GM12878 (cell line): ENCODE measurements around the gene PCDHGC3. TPM values are rescaled to one million over a fixed set of nuclear protein-coding genes. Genes with fewer than 3 reads are reported as not detected.

Experiments
- ATAC-seq: fragments of 200-7000 bp; cut with Tn5 transposase; 3 replicates; pipeline ENCODE4 v1.9.1; 2020; ENCODE audit warnings: mild to moderate bottlenecking, moderate library complexity
- BruUV-seq: library from RNA; stranded (reverse); fragments of 400-500 nt; replicated peaks from 2 replicates; lab custom pipeline; 2021; lab: Mats Ljungman, UMichigan
- CTCF ChIA-PET: fragments of 300-600 bp; sonication (Branson Sonifier 250); formaldehyde crosslinking; extraction: SDS; loops from one replicate; lab custom pipeline; 2021; ENCODE audit warnings: inconsistent platforms; lab: Yijun Ruan, JAX
- POLR2A ChIA-PET: fragments of 350-600 bp; formaldehyde crosslinking; extraction: SDS; loops from one replicate; lab custom pipeline; 2021; ENCODE audit warnings: inconsistent platforms; lab: Charles Lee
- RAD21 ChIA-PET: fragments of 300-600 bp; sonication (Branson Sonifier 250); formaldehyde crosslinking; loops from one replicate; lab custom pipeline; 2023; ENCODE audit warnings: antibody characterized with exemption; ENCODE audit not compliant: unreplicated experiment; lab: Charles Lee
- SMC1A ChIA-PET: fragments of 300-600 bp; sonication (Branson Sonifier 250); formaldehyde crosslinking; loops from one replicate; lab custom pipeline; 2023; ENCODE audit not compliant: unreplicated experiment, uncharacterized antibody; lab: Charles Lee
- DNase-seq: peaks from one replicate; pipeline ENCODE4 v3.0.0-alpha.2; 2011; ENCODE audit warnings: low read depth, low spot score
- FAIRE-seq: peaks from 3 replicates; lab custom pipeline; 2011; peaks lifted over from hg19 to GRCh38; lab: Jason Lieb, UNC
- H2AFZ ChIP-seq: 2 replicates; pipeline ENCODE4 v1.6.0; 2011; ENCODE audit warnings: low read depth, low read length, control low read depth; ENCODE audit not compliant: control insufficient read depth
- H3K27ac ChIP-seq: 2 replicates; pipeline ENCODE4 v1.5.1; 2011; ENCODE audit warnings: control low read depth; ENCODE audit not compliant: control insufficient read depth, insufficient read depth
- H3K27me3 ChIP-seq, 2 experiments: replicated peaks in 1 of 2; 2 replicates each; pipeline versions ENCODE4 v1.6.0 to v1.6.1; 2011; ENCODE audit warnings: low read length in 1 of 2; ENCODE audit not compliant: control insufficient read depth in 2 of 2, insufficient read depth in 2 of 2
- H3K36me3 ChIP-seq, 2 experiments: 2 replicates each; pipeline ENCODE4 v1.5.1; 2011; ENCODE audit warnings: low read length in 1 of 2; ENCODE audit not compliant: control insufficient read depth in 2 of 2, insufficient read depth in 2 of 2
- H3K4me1 ChIP-seq: 2 replicates; pipeline ENCODE4 v1.6.1; 2011; ENCODE audit warnings: mild to moderate bottlenecking, low read length, moderate library complexity, mixed read lengths; ENCODE audit not compliant: control insufficient read depth, insufficient read depth
- H3K4me2 ChIP-seq: 2 replicates; pipeline ENCODE4 v1.6.0; 2011; ENCODE audit warnings: control low read depth; ENCODE audit not compliant: control insufficient read depth, insufficient read depth
- H3K4me3 ChIP-seq: fragments of 200-600 bp; sonication (generic); 2 replicates; pipeline ENCODE4 v1.5.1; 2016
- H3K79me2 ChIP-seq: 2 replicates; pipeline ENCODE4 v1.6.0; 2011; ENCODE audit warnings: low read length; ENCODE audit not compliant: control insufficient read depth, insufficient read depth
- H3K9ac ChIP-seq: 2 replicates; pipeline ENCODE4 v1.8.0; 2011; ENCODE audit warnings: low read length, control low read depth, mixed read lengths; ENCODE audit not compliant: control insufficient read depth, insufficient read depth
- H3K9me3 ChIP-seq: replicated peaks from 3 replicates; pipeline ENCODE4 v1.5.1; 2011; ENCODE audit warnings: mild to moderate bottlenecking, low read length; ENCODE audit not compliant: control insufficient read depth, insufficient read depth
- H4K20me1 ChIP-seq: 2 replicates; pipeline ENCODE4 v1.6.0; 2011; ENCODE audit not compliant: control insufficient read depth, insufficient read depth
- CBX5 ChIP-seq: sonication (generic); IDR thresholded peaks from 2 replicates; pipeline ENCODE4 v1.6.1; 2016; ENCODE audit warnings: low read depth, moderate library complexity, mild to moderate bottlenecking, inconsistent platforms
- CHD4 ChIP-seq: fragments of 200-600 bp; sonication (generic); IDR thresholded peaks from 2 replicates; pipeline ENCODE4 v1.6.1; 2016; ENCODE audit warnings: mild to moderate bottlenecking
- FOXK2 ChIP-seq: fragments of 450-650 bp; IDR thresholded peaks from 2 replicates; pipeline ENCODE4 v1.6.1; 2017; ENCODE audit warnings: mild to moderate bottlenecking, moderate library complexity
- KAT2A ChIP-seq: conservative IDR thresholded peaks from 2 replicates; pipeline ENCODE4 v1.6.1; 2011; ENCODE audit warnings: low read depth, low read length; ENCODE audit not compliant: control insufficient read depth
- MXI1 ChIP-seq: fragments of 150-350 bp; IDR thresholded peaks from 2 replicates; pipeline ENCODE4 v1.6.1; 2011; ENCODE audit warnings: low read depth, mild to moderate bottlenecking, inconsistent platforms, low read length, improper control_type of control experiment
- NFXL1 ChIP-seq: fragments of 450-650 bp; IDR thresholded peaks from 2 replicates; pipeline ENCODE4 v1.6.1; 2017; ENCODE audit warnings: antibody characterized with exemption, mild to moderate bottlenecking, borderline replicate concordance
- PAX5 ChIP-seq: IDR thresholded peaks from 2 replicates; pipeline ENCODE4 v1.6.1; 2011; ENCODE audit warnings: low read depth, low read length, borderline replicate concordance
- RAD21 ChIP-seq: IDR thresholded peaks from 2 replicates; pipeline ENCODE4 v1.6.1; 2011; ENCODE audit warnings: mild to moderate bottlenecking, low read depth, low read length, moderate library complexity; ENCODE audit not compliant: insufficient read depth
- RAD51 ChIP-seq: fragments of 450-650 bp; IDR thresholded peaks from 2 replicates; pipeline ENCODE4 v1.6.1; 2016; ENCODE audit warnings: moderate library complexity, mild to moderate bottlenecking, inconsistent platforms
- RUNX3 ChIP-seq: IDR thresholded peaks from 2 replicates; pipeline ENCODE4 v1.6.1; 2012; ENCODE audit warnings: low read length, inconsistent platforms
- WGBS: methylation state at CpG from one replicate; pipeline ENCODE4 v1.1.6; 2016; ENCODE audit warnings: low lambda C conversion rate; ENCODE audit not compliant: insufficient replicate concordance, insufficient coverage; ENCODE audit errors: missing lambda C conversion rate; 5-methylcytosine and 5-hydroxymethylcytosine counted together
- in situ Hi-C: fragments of 300-500 bp; cut with MboI; formaldehyde crosslinking; loops from 9 replicates; pipeline ENCODE4 v1.14.3; 2018; ENCODE audit warnings: mixed read lengths
- intact Hi-C: fragments of 100-400 bp; cut with micrococcal nuclease; formaldehyde crosslinking; loops from one replicate; pipeline ENCODE4 v1.14.2; 2022; ENCODE audit not compliant: unreplicated experiment
- polyA plus RNA-seq, 11 experiments: library from polyadenylated mRNA; depleted of rRNA in 4 of 11; unstranded in 6 of 11; stranded (reverse) in 5 of 11; fragments of >200 nt; fragmentation: Nextera tagmentation in 4 of 11; fragmentation: Illumina TruSeq in 1 of 11; extraction: Ambion mirVana in 4 of 11; extraction: Trizol in 1 of 11; gene quantifications; 1 replicate in 1 of 11; 2 replicates in 10 of 11; pipeline versions ENCODE4 v1.2.1 to v1.2.3, GENCODE V29; 2011 to 2016; ENCODE audit warnings: inconsistent platforms in 2 of 11, missing spikeins in 2 of 11, low read depth in 1 of 11
- total RNA-seq, 4 experiments: library from RNA; depleted of rRNA in 3 of 4; stranded (reverse); fragments of >200 nt in 3 of 4; fragmentation: Illumina TruSeq in 1 of 4; extraction: Trizol in 1 of 4; gene quantifications; 2 replicates each; pipeline versions ENCODE4 v1.2.1 to v1.2.3, GENCODE V29; 2013 to 2021
- TF ChIP-seq, protein P1 (sequence below): fragments of 450-650 bp; IDR thresholded peaks from 2 replicates; pipeline ENCODE4 v1.6.1; 2017; ENCODE audit warnings: mild to moderate bottlenecking, moderate library complexity
- TF ChIP-seq, protein P2 (sequence below): fragments of 450-650 bp; IDR thresholded peaks from 2 replicates; pipeline ENCODE4 v1.6.1; 2014; ENCODE audit warnings: mild to moderate bottlenecking

PCDHGC3 gene
- total and polyA plus RNA-seq, 10 of the 15 experiments (the other 5 are each of a cell fraction or from before 2014, with no cell fraction given): 0.53 to 22.1 (median 12.0) TPM

GRCh38 chr5:141490271-141490670, 14.5 kb downstream of the PCDHGC3 start:
- peaks cover 0 to under 1% of the 10 kb centered on the region in 2 experiments; a peak in 1 of 4 replicates for H3K27me3 ChIP-seq
- no peak for ATAC-seq

More at GRCh38 chr5:141490271-141490670, 14.5 kb downstream of the PCDHGC3 start:
- POLR2A ChIA-PET: interaction anchor here (1.7 kb wide), 1 partner anchor 23 kb away, joined by 5 read pairs; no protein-coding TSS in a partner anchor
- Histone ChIP-seq H2AFZ (no peak overlapping the region), H4K20me1 (no peaks in the 10 kb centered on the region), H3K79me2 (no peaks in the 10 kb centered on the region), H3K9me3 (no peaks in the 10 kb centered on the region; the same call in 2 of the 3 replicates), H3K4me3 (no peak overlapping the region), H3K4me2 (no peak overlapping the region), H3K27ac (no peak overlapping the region), H3K9ac (no peak overlapping the region), H3K36me3 (no peaks in the 10 kb centered on the region; a peak in 1 of 4 replicates), H3K4me1 (peaks cover 24% of the 10 kb centered on the region)
- 99% methylated on average over 10 of the region's 10 CpGs for WGBS
- SMC1A ChIA-PET: interaction anchor here (2.3 kb wide), 1 partner anchor 14 kb away, joined by 8 read pairs; the partner anchor contains the start of gene PCDHGC3
- RAD21 ChIA-PET: no interaction called here
- CTCF ChIA-PET: interaction anchor here (0.9 to 3.4 kb wide), 2 partner anchors 13 to 36 kb away, joined by 3 to 23 read pairs; partner anchors contain the start of gene PCDHGC3
- FAIRE-seq: no peak
- TF ChIP-seq NFXL1 (no peak), RUNX3 (no peak), CBX5 (no peak), PAX5 (no peak), FOXK2 (no peak), RAD21 (no peak), MXI1 (no peak), KAT2A (no peak), RAD51 (no peak), CHD4 (no peak)
- TF ChIP-seq, protein P1, sequence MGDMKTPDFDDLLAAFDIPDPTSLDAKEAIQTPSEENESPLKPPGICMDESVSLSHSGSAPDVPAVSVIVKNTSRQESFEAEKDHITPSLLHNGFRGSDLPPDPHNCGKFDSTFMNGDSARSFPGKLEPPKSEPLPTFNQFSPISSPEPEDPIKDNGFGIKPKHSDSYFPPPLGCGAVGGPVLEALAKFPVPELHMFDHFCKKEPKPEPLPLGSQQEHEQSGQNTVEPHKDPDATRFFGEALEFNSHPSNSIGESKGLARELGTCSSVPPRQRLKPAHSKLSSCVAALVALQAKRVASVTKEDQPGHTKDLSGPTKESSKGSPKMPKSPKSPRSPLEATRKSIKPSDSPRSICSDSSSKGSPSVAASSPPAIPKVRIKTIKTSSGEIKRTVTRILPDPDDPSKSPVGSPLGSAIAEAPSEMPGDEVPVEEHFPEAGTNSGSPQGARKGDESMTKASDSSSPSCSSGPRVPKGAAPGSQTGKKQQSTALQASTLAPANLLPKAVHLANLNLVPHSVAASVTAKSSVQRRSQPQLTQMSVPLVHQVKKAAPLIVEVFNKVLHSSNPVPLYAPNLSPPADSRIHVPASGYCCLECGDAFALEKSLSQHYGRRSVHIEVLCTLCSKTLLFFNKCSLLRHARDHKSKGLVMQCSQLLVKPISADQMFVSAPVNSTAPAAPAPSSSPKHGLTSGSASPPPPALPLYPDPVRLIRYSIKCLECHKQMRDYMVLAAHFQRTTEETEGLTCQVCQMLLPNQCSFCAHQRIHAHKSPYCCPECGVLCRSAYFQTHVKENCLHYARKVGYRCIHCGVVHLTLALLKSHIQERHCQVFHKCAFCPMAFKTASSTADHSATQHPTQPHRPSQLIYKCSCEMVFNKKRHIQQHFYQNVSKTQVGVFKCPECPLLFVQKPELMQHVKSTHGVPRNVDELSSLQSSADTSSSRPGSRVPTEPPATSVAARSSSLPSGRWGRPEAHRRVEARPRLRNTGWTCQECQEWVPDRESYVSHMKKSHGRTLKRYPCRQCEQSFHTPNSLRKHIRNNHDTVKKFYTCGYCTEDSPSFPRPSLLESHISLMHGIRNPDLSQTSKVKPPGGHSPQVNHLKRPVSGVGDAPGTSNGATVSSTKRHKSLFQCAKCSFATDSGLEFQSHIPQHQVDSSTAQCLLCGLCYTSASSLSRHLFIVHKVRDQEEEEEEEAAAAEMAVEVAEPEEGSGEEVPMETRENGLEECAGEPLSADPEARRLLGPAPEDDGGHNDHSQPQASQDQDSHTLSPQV: no peak
- TF ChIP-seq, protein P2, sequence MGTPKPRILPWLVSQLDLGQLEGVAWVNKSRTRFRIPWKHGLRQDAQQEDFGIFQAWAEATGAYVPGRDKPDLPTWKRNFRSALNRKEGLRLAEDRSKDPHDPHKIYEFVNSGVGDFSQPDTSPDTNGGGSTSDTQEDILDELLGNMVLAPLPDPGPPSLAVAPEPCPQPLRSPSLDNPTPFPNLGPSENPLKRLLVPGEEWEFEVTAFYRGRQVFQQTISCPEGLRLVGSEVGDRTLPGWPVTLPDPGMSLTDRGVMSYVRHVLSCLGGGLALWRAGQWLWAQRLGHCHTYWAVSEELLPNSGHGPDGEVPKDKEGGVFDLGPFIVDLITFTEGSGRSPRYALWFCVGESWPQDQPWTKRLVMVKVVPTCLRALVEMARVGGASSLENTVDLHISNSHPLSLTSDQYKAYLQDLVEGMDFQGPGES: no peak
- no peak for DNase-seq
- in situ Hi-C loops (no loop called here), intact Hi-C loops (no loop called here)
- no TSS peak for BruUV-seq
